GM12875 (cell line): ENCODE results near the gene AKR7A2.

ENCODE experiments used
- H3K4me3 ChIP-seq: one replicate; pipeline ENCODE4 v1.5.1; 2011; ENCODE audit warnings: low read depth, low read length, control low read depth
- CTCF ChIP-seq: IDR thresholded peaks from 2 replicates; pipeline ENCODE4 v1.5.1; 2011; ENCODE audit warnings: low read depth, mild to moderate bottlenecking, control low read depth, inconsistent platforms, low read length, moderate library complexity, borderline replicate concordance; ENCODE audit not compliant: insufficient read depth

AKR7A2 gene

DNA sequence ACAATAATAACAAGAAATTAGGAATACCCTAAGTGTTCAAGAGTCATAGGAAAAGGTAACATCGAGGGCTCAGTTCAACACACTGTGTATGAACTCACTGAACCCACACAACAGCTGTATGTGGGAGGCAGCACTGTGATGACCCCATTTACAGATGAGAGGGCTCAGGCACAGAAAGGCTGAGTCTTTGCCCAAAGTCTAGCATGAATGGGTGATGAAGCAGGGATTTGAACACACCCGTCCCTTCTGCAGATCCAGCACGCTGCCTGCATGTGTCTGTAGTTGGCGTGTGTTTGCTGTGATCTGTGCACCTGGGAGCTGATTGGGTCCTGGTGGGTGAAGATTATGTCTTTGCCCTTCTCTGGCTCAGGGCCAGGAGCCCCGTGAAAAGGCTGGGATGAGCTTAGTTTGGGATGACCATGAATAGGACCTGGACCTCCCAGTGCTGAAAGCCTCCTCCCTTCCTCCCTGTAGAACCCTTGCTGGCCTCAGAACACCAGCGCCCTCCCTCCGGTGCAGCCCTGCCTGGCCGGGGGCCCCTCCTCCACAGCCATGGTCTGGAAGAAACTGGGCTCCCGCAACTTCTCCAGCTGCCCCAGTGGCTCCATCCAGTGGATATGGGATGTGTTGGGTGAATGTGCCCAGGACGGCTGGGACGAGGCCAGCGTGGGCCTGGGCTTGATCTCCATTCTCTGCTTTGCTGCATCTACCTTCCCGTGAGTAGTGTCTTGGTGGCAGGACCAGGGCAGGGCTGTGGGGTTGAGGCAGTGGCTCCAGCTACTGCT, 5.4 kb upstream of the AKR7A2 start:
- TF ChIP-seq CTCF = no peak
- no peak overlapping the region for H3K4me3 ChIP-seq

DNA sequence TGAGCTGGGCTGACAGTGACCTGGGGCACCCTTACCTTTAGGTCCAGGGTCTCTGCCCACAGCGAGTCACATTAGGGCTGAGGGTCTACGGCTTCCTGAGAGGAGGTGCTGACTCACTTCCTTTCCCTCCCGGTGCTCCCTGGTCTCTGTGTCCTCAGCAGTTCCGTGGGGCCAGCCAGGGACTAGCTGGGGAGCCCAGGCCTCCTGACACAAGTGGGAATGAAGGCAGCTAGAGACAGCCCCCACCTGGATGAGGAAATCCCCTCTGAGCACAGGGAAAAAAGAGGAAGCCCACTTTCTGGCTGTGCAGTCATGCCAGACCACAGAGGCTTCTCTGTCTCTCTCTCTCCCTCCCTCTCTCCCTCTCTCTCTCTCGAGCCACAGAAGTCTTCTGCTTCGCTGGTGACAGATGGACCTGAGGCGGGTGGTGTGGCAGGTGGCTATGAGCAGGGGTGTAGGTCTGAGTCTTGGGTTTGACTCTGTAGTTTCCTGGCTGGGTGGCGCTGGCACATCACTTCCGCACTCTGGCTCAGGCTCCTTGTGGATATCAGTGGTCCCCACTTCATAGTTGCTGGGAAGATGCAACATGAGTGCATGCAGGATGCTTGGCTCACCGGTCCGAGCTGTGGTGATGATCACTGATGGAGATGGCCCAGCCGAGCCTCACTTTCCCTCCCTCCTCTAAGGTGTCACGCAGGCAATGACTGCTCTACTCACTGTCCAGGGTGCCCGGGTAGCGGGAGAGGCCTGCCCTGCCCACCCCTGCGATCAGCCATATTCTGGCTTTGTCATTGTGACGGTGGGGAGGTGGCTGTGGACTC, 3.6 kb upstream of the AKR7A2 start:
- TF ChIP-seq CTCF = no peak
- peak overlapping the region; percentile 36 for H3K4me3 ChIP-seq

- TF ChIP-seq CTCF = no peak
- H3K4me3 ChIP-seq = peak overlapping the region; percentile 31
Observed at GRCh38 chr1:19313961-19314882, 2.3 kb upstream of the AKR7A2 start.

- peak overlapping the region; percentile 31 for H3K4me3 ChIP-seq
- no peak for TF ChIP-seq CTCF
Observed at GRCh38 chr1:19313636-19313959, 1.7 kb upstream of the AKR7A2 start.

- TF ChIP-seq CTCF = no peak
- peak overlapping the region; percentile 71 for H3K4me3 ChIP-seq
Observed at GRCh38 chr1:19312782-19313635, 1.1 kb upstream of the AKR7A2 start.

DNA sequence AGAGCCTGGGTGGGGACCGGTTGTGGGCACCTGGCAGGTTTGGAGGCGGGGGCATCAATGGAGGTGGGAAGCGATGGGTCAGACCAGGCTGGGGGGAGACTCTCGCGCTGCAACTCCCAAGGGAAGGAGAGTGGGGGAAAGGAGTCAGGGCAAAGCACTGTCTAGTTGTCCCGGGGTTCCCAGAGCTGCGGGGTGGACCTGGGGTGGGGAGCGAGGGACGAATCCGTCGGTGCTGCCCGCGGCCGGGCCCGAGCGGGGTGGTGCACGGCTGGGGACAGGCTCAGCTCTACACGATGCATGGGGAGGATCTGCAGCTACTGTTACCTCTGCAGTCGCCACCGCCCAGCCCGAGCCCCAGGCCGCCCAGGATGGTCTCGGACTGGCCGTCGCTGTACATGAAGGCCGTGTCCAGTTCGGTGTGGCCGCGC, 427 bp downstream of the AKR7A2 start:
- TF ChIP-seq CTCF = no peak

More for the DNA sequence above, 427 bp downstream of the AKR7A2 start:
- H3K4me3 ChIP-seq = peak overlapping the region; percentile 98
